ENCODE data around the gene C1orf198.

DNA sequence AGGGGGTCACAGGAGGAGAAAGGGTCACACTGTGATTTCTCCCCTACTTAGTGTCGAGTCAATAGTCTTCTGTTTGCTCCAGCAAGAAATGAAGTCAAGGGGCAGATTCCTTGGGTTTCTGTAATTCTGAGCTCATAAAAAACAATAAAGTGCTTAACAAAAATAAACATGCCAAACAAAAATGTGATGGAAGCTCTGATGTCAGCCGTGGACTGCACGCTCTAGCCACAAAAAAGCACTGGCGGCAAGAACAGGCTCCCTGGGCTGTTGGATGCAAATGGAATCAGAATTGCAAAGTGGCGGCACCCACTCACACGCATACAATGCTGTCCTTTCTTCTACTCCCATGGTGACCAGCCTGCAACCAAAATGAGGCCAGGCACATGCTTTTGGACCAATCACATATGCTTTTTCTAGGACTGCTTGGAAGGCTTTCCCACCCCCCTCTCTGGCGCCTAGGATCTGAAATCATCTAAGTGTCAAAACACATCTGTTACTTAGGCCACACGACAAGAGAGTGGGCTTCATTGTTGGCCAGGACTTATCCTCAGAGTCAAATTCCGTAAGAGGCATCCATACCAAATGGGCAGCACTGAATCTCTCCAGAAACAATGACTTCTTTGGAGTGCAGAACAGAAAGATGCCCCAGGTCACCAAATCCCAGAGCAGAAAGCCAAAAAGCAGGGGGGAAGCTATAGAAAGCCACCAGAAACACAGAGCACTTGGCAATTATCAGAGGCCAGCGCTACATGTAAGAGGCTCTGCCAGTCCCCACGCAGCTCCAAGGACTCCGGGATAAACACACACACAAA is 9.2 kb downstream of the C1orf198 start:
- TF ChIP-seq POLR2AphosphoS5 (IDR thresholded peaks at IDR 0.05; ENCODE audit: low read depth, low read length) (no peak), TAF1 (IDR thresholded peaks at IDR 0.05; ENCODE audit: borderline replicate concordance, insufficient read depth, low read length) (no peak)
- TF ChIP-seq, protein P1, sequence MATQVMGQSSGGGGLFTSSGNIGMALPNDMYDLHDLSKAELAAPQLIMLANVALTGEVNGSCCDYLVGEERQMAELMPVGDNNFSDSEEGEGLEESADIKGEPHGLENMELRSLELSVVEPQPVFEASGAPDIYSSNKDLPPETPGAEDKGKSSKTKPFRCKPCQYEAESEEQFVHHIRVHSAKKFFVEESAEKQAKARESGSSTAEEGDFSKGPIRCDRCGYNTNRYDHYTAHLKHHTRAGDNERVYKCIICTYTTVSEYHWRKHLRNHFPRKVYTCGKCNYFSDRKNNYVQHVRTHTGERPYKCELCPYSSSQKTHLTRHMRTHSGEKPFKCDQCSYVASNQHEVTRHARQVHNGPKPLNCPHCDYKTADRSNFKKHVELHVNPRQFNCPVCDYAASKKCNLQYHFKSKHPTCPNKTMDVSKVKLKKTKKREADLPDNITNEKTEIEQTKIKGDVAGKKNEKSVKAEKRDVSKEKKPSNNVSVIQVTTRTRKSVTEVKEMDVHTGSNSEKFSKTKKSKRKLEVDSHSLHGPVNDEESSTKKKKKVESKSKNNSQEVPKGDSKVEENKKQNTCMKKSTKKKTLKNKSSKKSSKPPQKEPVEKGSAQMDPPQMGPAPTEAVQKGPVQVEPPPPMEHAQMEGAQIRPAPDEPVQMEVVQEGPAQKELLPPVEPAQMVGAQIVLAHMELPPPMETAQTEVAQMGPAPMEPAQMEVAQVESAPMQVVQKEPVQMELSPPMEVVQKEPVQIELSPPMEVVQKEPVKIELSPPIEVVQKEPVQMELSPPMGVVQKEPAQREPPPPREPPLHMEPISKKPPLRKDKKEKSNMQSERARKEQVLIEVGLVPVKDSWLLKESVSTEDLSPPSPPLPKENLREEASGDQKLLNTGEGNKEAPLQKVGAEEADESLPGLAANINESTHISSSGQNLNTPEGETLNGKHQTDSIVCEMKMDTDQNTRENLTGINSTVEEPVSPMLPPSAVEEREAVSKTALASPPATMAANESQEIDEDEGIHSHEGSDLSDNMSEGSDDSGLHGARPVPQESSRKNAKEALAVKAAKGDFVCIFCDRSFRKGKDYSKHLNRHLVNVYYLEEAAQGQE (IDR thresholded peaks at IDR 0.05; ENCODE audit: insufficient read depth in 1 of 2, low read depth in 2 of 2, low read length in 2 of 2) = no peak
